CD4-positive, alpha-beta memory T cell (primary cell): Measurements from ENCODE around the gene WNT5A. TPM values are rescaled to one million over a fixed set of nuclear protein-coding genes. Genes with fewer than 3 reads are reported as not detected.

ENCODE experiments used
- CTCF ChIA-PET: fragments of 350-600 bp; sonication (Branson Sonifier 250); formaldehyde crosslinking; loops from one replicate; lab custom pipeline; 2021; ENCODE audit warnings: inconsistent platforms; ENCODE audit not compliant: partially characterized antibody; lab: Charles Lee
- POLR2A ChIA-PET: fragments of 350-600 bp; sonication (Branson Sonifier 250); formaldehyde crosslinking; loops from one replicate; lab custom pipeline; 2021; ENCODE audit not compliant: partially characterized antibody; lab: Charles Lee
- DNase-seq, 5 donors: peaks; one replicate each; pipeline versions ENCODE4 v3.0.0 to v3.0.0-alpha.2; 2020 to 2022; ENCODE audit warnings: mixed read lengths in 1 of 5
- H3K27ac ChIP-seq: one replicate; pipeline ENCODE4 v1.7.0; 2013; ENCODE audit warnings: low read depth, low read length
- H3K27me3 ChIP-seq: 2 replicates; pipeline ENCODE4 v1.7.0; 2013; ENCODE audit warnings: mild to moderate bottlenecking, low read length, moderate library complexity; ENCODE audit not compliant: insufficient read depth
- H3K36me3 ChIP-seq: 2 replicates; pipeline ENCODE4 v1.7.0; 2013; ENCODE audit warnings: mild to moderate bottlenecking, low read length, moderate library complexity; ENCODE audit not compliant: insufficient read depth
- H3K4me1 ChIP-seq: 2 replicates; pipeline ENCODE4 v1.7.0; 2013; ENCODE audit warnings: mild to moderate bottlenecking, low read length, moderate library complexity; ENCODE audit not compliant: insufficient read depth
- H3K4me3 ChIP-seq, 2 donors: one replicate each; pipeline ENCODE4 v1.7.0; 2013; ENCODE audit warnings: low read length in 2 of 2, mild to moderate bottlenecking in 1 of 2
- H3K9me3 ChIP-seq, 2 donors: one replicate each; pipeline ENCODE4 v1.7.0; 2013; ENCODE audit warnings: low read length in 2 of 2, control low read depth in 1 of 2; ENCODE audit not compliant: control insufficient read depth in 1 of 2
- H3K27ac Mint-ChIP-seq, 7 donors: one replicate each; pipeline ENCODE4 v1.8.0; 2020 to 2021; ENCODE audit warnings: mixed read lengths in 7 of 7, mild to moderate bottlenecking in 6 of 7, inconsistent platforms in 3 of 7, moderate library complexity in 3 of 7
- H3K27me3 Mint-ChIP-seq, 2 donors: one replicate each; pipeline ENCODE4 v1.8.0; 2020 to 2021; ENCODE audit warnings: mixed read lengths in 2 of 2
- H3K36me3 Mint-ChIP-seq, 2 donors: one replicate each; pipeline ENCODE4 v1.8.0; 2020 to 2021; ENCODE audit warnings: mixed read lengths in 2 of 2, inconsistent platforms in 1 of 2, mild to moderate bottlenecking in 1 of 2
- H3K4me1 Mint-ChIP-seq, 4 donors: one replicate each; pipeline ENCODE4 v1.8.0; 2020 to 2021; ENCODE audit warnings: mixed read lengths in 4 of 4, mild to moderate bottlenecking in 1 of 4
- H3K4me3 Mint-ChIP-seq, 8 donors: one replicate each; pipeline ENCODE4 v1.8.0; 2020 to 2021; ENCODE audit warnings: mixed read lengths in 8 of 8, mild to moderate bottlenecking in 7 of 8, moderate library complexity in 6 of 8, inconsistent platforms in 3 of 8
- H3K9me3 Mint-ChIP-seq, 8 donors: one replicate each; pipeline ENCODE4 v1.8.0; 2020 to 2021; ENCODE audit warnings: mixed read lengths in 8 of 8, mild to moderate bottlenecking in 5 of 8, inconsistent platforms in 3 of 8, moderate library complexity in 1 of 8
- intact Hi-C: fragments of 100-400 bp; cut with micrococcal nuclease; formaldehyde crosslinking; loops from one replicate; pipeline ENCODE4 v1.15.1; 2023
- polyA plus RNA-seq, 2 donors: library from polyadenylated mRNA; unstranded; fragments of 300-500 nt; fragmentation: Illumina TruSeq; gene quantifications; one replicate each; pipeline ENCODE4 v1.2.3, GENCODE V29; 2021
- total RNA-seq, 2 experiments: library from RNA; stranded (reverse); gene quantifications; one replicate each; pipeline ENCODE4 v1.2.3, GENCODE V29; 2021

The WNT5A gene
- total and polyA plus RNA-seq, 4 experiments from 2014 or later = 0.06 TPM; not detected in 3

- Histone ChIP-seq H3K9me3 (no peaks in the 10 kb centered on the region), H3K36me3 (no peaks in the 10 kb centered on the region), H3K4me1 (no peaks in the 10 kb centered on the region), H3K27ac (no peak overlapping the region), H3K4me3 (no peak overlapping the region), H3K27me3 (no peaks in the 10 kb centered on the region)
- Mint-ChIP-seq H3K4me3 (no peak overlapping the region), H3K27ac (no peak overlapping the region), H3K27me3 (no peaks in the 10 kb centered on the region), H3K36me3 (no peaks in the 10 kb centered on the region), H3K9me3 (peaks cover 0 to 6% (median 4%) of the 10 kb centered on the region in 8 donors), H3K4me1 (no peaks in the 10 kb centered on the region)
- POLR2A ChIA-PET = no interaction called here
- CTCF ChIA-PET = no interaction called here
- no peak for DNase-seq
- intact Hi-C loops = no loop called here
These were observed 52.3 kb downstream of the WNT5A start for GRCh38 chr3:55434789-55435188.

- Histone ChIP-seq H3K27me3 (no peaks in the 10 kb centered on the region), H3K27ac (no peak overlapping the region), H3K9me3 (no peaks in the 10 kb centered on the region), H3K4me3 (no peak overlapping the region), H3K4me1 (no peaks in the 10 kb centered on the region), H3K36me3 (no peaks in the 10 kb centered on the region)
- ChIA-PET CTCF (interaction anchor here (0.7 kb wide), 1 partner anchor 23 kb away, joined by 3 read pairs; no protein-coding TSS in a partner anchor), POLR2A (no interaction called here)
- Mint-ChIP-seq H3K27me3 (no peaks in the 10 kb centered on the region), H3K9me3 (peaks cover 2 to 8% (median 5%) of the 10 kb centered on the region in 8 donors), H3K4me1 (no peaks in the 10 kb centered on the region), H3K27ac (no peak overlapping the region), H3K36me3 (no peaks in the 10 kb centered on the region), H3K4me3 (no peak overlapping the region)
- intact Hi-C loops = no loop called here
- DNase-seq = no peak
These were observed 56.1 kb downstream of the WNT5A start for GRCh38 chr3:55431041-55431440.

GRCh38 chr3:55427739-55428138 is 59.4 kb downstream of the WNT5A start:
- peaks cover 0 to 11% (median 6%) of the 10 kb centered on the region in 8 donors for H3K9me3 Mint-ChIP-seq
- Histone ChIP-seq H3K36me3 (no peaks in the 10 kb centered on the region), H3K9me3 (no peaks in the 10 kb centered on the region), H3K4me1 (no peaks in the 10 kb centered on the region), H3K4me3 (no peak overlapping the region), H3K27ac (no peak overlapping the region), H3K27me3 (no peaks in the 10 kb centered on the region)
- H3K4me3 Mint-ChIP-seq = no peak overlapping the region
- ChIA-PET CTCF (no interaction called here), POLR2A (no interaction called here)
- no peaks in the 10 kb centered on the region for H3K4me1 Mint-ChIP-seq
- no peak for DNase-seq
- intact Hi-C loops = no loop called here
- no peaks in the 10 kb centered on the region for H3K27me3 Mint-ChIP-seq
- no peaks in the 10 kb centered on the region for H3K36me3 Mint-ChIP-seq
- H3K27ac Mint-ChIP-seq = no peak overlapping the region

- H3K4me1 ChIP-seq = no peaks in the 10 kb centered on the region
- intact Hi-C loops = no loop called here
- H3K4me3 Mint-ChIP-seq = no peak overlapping the region
- no peaks in the 10 kb centered on the region for H3K27me3 ChIP-seq
- H3K36me3 ChIP-seq = no peaks in the 10 kb centered on the region
- CTCF ChIA-PET = no interaction called here
- POLR2A ChIA-PET = no interaction called here
- DNase-seq = no peak
- H3K9me3 Mint-ChIP-seq = peaks cover 0 to 11% (median 5%) of the 10 kb centered on the region in 8 donors
- no peak overlapping the region for H3K27ac ChIP-seq
- no peaks in the 10 kb centered on the region for H3K36me3 Mint-ChIP-seq
- no peaks in the 10 kb centered on the region for H3K27me3 Mint-ChIP-seq
- no peaks in the 10 kb centered on the region for H3K4me1 Mint-ChIP-seq
- no peak overlapping the region for H3K4me3 ChIP-seq
- no peaks in the 10 kb centered on the region for H3K9me3 ChIP-seq
- H3K27ac Mint-ChIP-seq = no peak overlapping the region
These were observed 60.6 kb downstream of the WNT5A start for GRCh38 chr3:55426486-55426885.

- Mint-ChIP-seq H3K9me3 (peaks cover 0 to 12% (median 7%) of the 10 kb centered on the region in 8 donors), H3K27ac (no peak overlapping the region), H3K36me3 (no peaks in the 10 kb centered on the region), H3K27me3 (no peaks in the 10 kb centered on the region), H3K4me3 (no peak overlapping the region), H3K4me1 (no peaks in the 10 kb centered on the region)
- H3K36me3 ChIP-seq = no peaks in the 10 kb centered on the region
- no peak overlapping the region for H3K4me3 ChIP-seq
- CTCF ChIA-PET = no interaction called here
- H3K9me3 ChIP-seq = no peaks in the 10 kb centered on the region
- no peaks in the 10 kb centered on the region for H3K4me1 ChIP-seq
- intact Hi-C loops = no loop called here
- no peak for DNase-seq
- H3K27ac ChIP-seq = no peak overlapping the region
- H3K27me3 ChIP-seq = no peaks in the 10 kb centered on the region
- POLR2A ChIA-PET = no interaction called here
These were observed 63.3 kb downstream of the WNT5A start for GRCh38 chr3:55423782-55424181.

- Mint-ChIP-seq H3K9me3 (peaks cover 2 to 24% (median 11%) of the 10 kb centered on the region in 8 donors), H3K4me3 (no peak overlapping the region), H3K27ac (no peak overlapping the region), H3K36me3 (no peaks in the 10 kb centered on the region), H3K4me1 (no peaks in the 10 kb centered on the region), H3K27me3 (no peaks in the 10 kb centered on the region)
- no peaks in the 10 kb centered on the region for H3K27me3 ChIP-seq
- intact Hi-C loops = no loop called here
- no peaks in the 10 kb centered on the region for H3K9me3 ChIP-seq
- no peak overlapping the region for H3K4me3 ChIP-seq
- no peak for DNase-seq
- ChIA-PET POLR2A (no interaction called here), CTCF (no interaction called here)
- H3K4me1 ChIP-seq = no peaks in the 10 kb centered on the region
- H3K27ac ChIP-seq = no peak overlapping the region
- H3K36me3 ChIP-seq = no peaks in the 10 kb centered on the region
These were observed 69.9 kb downstream of the WNT5A start for GRCh38 chr3:55417211-55417610.

GRCh38 chr3:55416331-55416821 is 70.7 kb downstream of the WNT5A start:
- H3K4me3 ChIP-seq = no peak overlapping the region
- no peaks in the 10 kb centered on the region for H3K27me3 Mint-ChIP-seq
- H3K27ac ChIP-seq = no peak overlapping the region
- H3K27me3 ChIP-seq = no peaks in the 10 kb centered on the region
- ChIA-PET CTCF (no interaction called here), POLR2A (no interaction called here)
- H3K9me3 Mint-ChIP-seq = peaks cover 3 to 24% (median 11%) of the 10 kb centered on the region in 8 donors
- intact Hi-C loops = no loop called here
- H3K4me3 Mint-ChIP-seq = no peak overlapping the region
- no peaks in the 10 kb centered on the region for H3K36me3 Mint-ChIP-seq
- H3K36me3 ChIP-seq = no peaks in the 10 kb centered on the region
- no peak for DNase-seq
- H3K27ac Mint-ChIP-seq = peak overlapping the region in 1 of 7 donors; percentile 3
- H3K4me1 Mint-ChIP-seq = no peaks in the 10 kb centered on the region
- H3K4me1 ChIP-seq = no peaks in the 10 kb centered on the region
- H3K9me3 ChIP-seq = no peaks in the 10 kb centered on the region
